Caco-2 (cell line): ENCODE results near the gene YPEL3. TPM values are rescaled to one million over a fixed set of nuclear protein-coding genes. Genes with fewer than 3 reads are reported as not detected.
A peak's percentile ranks its signal among the peaks of the same experiment; 100 is the strongest.

Source experiments
- BruUV-seq: library from RNA; stranded (reverse); fragments of 400-500 nt; replicated peaks from 2 replicates; lab custom pipeline; 2021; lab: Mats Ljungman, UMichigan
- CTCF ChIA-PET: fragments of 300-600 bp; sonication (Branson Sonifier 250); formaldehyde crosslinking; loops from one replicate; lab custom pipeline; 2022; ENCODE audit warnings: antibody characterized with exemption; lab: Charles Lee
- POLR2A ChIA-PET: fragments of 300-600 bp; sonication (Branson Sonifier 250); formaldehyde crosslinking; loops from one replicate; lab custom pipeline; 2022; ENCODE audit warnings: antibody characterized with exemption; lab: Charles Lee
- DNase-seq, 2 experiments: peaks; one replicate each; pipeline versions ENCODE4 v3.0.0 to v3.0.0-alpha.2; 2020 to 2022
- H3K27me3 ChIP-seq: replicated peaks from 2 replicates; pipeline ENCODE4 v1.6.0; 2011; ENCODE audit warnings: low read length; ENCODE audit not compliant: control insufficient read depth, insufficient read depth
- H3K36me3 ChIP-seq: 2 replicates; pipeline ENCODE4 v1.5.1; 2011; ENCODE audit warnings: low read length; ENCODE audit not compliant: control insufficient read depth, insufficient read depth
- H3K4me1 ChIP-seq: fragments of 250-450 bp; sonication (Bioruptor Pico); 2 replicates; pipeline ENCODE4 v1.5.1; 2020; ENCODE audit warnings: mild to moderate bottlenecking
- H3K4me3 ChIP-seq: 2 replicates; pipeline ENCODE4 v1.5.1; 2011; ENCODE audit warnings: low read depth, mild to moderate bottlenecking, control low read depth, low read length
- H3K9me3 ChIP-seq: fragments of 250-450 bp; sonication (Bioruptor Pico); 2 replicates; pipeline ENCODE4 v1.5.1; 2020; ENCODE audit warnings: mild to moderate bottlenecking, moderate library complexity
- H3K27ac Mint-ChIP-seq: one replicate; pipeline ENCODE4 v1.8.0; 2022; ENCODE audit warnings: mixed read lengths; ENCODE audit not compliant: unreplicated experiment
- H3K27me3 Mint-ChIP-seq: one replicate; pipeline ENCODE4 v1.8.0; 2022; ENCODE audit warnings: mixed read lengths; ENCODE audit not compliant: insufficient read depth, unreplicated experiment
- H3K36me3 Mint-ChIP-seq: one replicate; pipeline ENCODE4 v1.8.0; 2022; ENCODE audit warnings: mild to moderate bottlenecking, mixed read lengths; ENCODE audit not compliant: insufficient read depth, unreplicated experiment
- H3K4me1 Mint-ChIP-seq: one replicate; pipeline ENCODE4 v1.8.0; 2022; ENCODE audit warnings: low read depth, mixed read lengths; ENCODE audit not compliant: unreplicated experiment
- H3K4me3 Mint-ChIP-seq: one replicate; pipeline ENCODE4 v1.8.0; 2022; ENCODE audit warnings: mild to moderate bottlenecking, moderate library complexity, mixed read lengths; ENCODE audit not compliant: unreplicated experiment
- H3K9me3 Mint-ChIP-seq: one replicate; pipeline ENCODE4 v1.8.0; 2022; ENCODE audit warnings: mixed read lengths; ENCODE audit not compliant: unreplicated experiment
- CTCF ChIP-seq, 2 experiments: fragments of 200-600 bp in 1 of 2; IDR thresholded peaks; 1 replicate in 1 of 2; 2 replicates in 1 of 2; pipeline versions ENCODE4 v1.5.1 to v1.8.0; 2011 to 2022; ENCODE audit warnings: antibody characterized with exemption in 1 of 2, control low read depth in 1 of 2, inconsistent platforms in 1 of 2, low read depth in 1 of 2, low read length in 1 of 2, mild to moderate bottlenecking in 1 of 2, moderate library complexity in 1 of 2; ENCODE audit not compliant: insufficient read depth in 1 of 2, severe bottlenecking in 1 of 2, unreplicated experiment in 1 of 2
- intact Hi-C: fragments of 100-400 bp; cut with micrococcal nuclease; formaldehyde crosslinking; loops from one replicate; pipeline ENCODE4 v1.10.0; 2022; ENCODE audit not compliant: unreplicated experiment
- total RNA-seq: library from RNA; stranded (reverse); gene quantifications from 2 replicates; pipeline ENCODE4 v1.2.3, GENCODE V29; 2022

The YPEL3 gene
- total RNA-seq, 1 experiment from 2014 or later: 26.3 TPM

- Histone ChIP-seq H3K9me3 (no peaks in the 10 kb centered on the region), H3K4me3 (no peak overlapping the region), H3K36me3 (peaks cover 15% of the 10 kb centered on the region), H3K27me3 (no peaks in the 10 kb centered on the region), H3K4me1 (peaks cover 4% of the 10 kb centered on the region; the same call in 1 of the 2 replicates)
- H3K4me1 Mint-ChIP-seq: peaks cover 13% of the 10 kb centered on the region
- no peak overlapping the region for H3K4me3 Mint-ChIP-seq
- peaks cover 81% of the 10 kb centered on the region for H3K36me3 Mint-ChIP-seq
- peak; percentile 48 to 60 for TF ChIP-seq CTCF (IDR thresholded peaks at IDR 0.05; ENCODE audit: insufficient read depth in 1 of 2, low read depth in 1 of 2, low read length in 1 of 2, severe bottlenecking in 1 of 2, unreplicated experiment in 1 of 2)
- DNase-seq: peak in 1 of 2 experiments; percentile 65
- intact Hi-C loops: loop anchor here (5.0 to 10.0 kb wide), 2 partner anchors 336 to 1097 kb away; partner anchors contain the start of genes SPNS1 and ZNF771
- POLR2A ChIA-PET: no interaction called here
- no peaks in the 10 kb centered on the region for H3K9me3 Mint-ChIP-seq
- BruUV-seq: no TSS peak
- H3K27ac Mint-ChIP-seq: no peak overlapping the region
- no peaks in the 10 kb centered on the region for H3K27me3 Mint-ChIP-seq
- CTCF ChIA-PET: no interaction called here
These were observed 27.0 kb downstream of the YPEL3 start for GRCh38 chr16:30068750-30069610.

- DNase-seq: no peak
- Mint-ChIP-seq H3K36me3 (peaks cover 84% of the 10 kb centered on the region), H3K27me3 (no peaks in the 10 kb centered on the region), H3K9me3 (no peaks in the 10 kb centered on the region), H3K27ac (no peak overlapping the region), H3K4me1 (peaks cover 19% of the 10 kb centered on the region), H3K4me3 (no peak overlapping the region)
- CTCF ChIA-PET: no interaction called here
- TF ChIP-seq CTCF (IDR thresholded peaks at IDR 0.05; ENCODE audit: insufficient read depth in 1 of 2, low read depth in 1 of 2, low read length in 1 of 2, severe bottlenecking in 1 of 2, unreplicated experiment in 1 of 2): no peak
- H3K4me3 ChIP-seq: no peak overlapping the region
- peaks cover 8% of the 10 kb centered on the region; the same call in 1 of the 2 replicates for H3K4me1 ChIP-seq
- H3K27me3 ChIP-seq: no peaks in the 10 kb centered on the region
- intact Hi-C loops: loop anchor here (5.0 to 10.0 kb wide), 2 partner anchors 336 to 1096 kb away; partner anchors contain the start of genes SPNS1 and ZNF771
- POLR2A ChIA-PET: no interaction called here
- no TSS peak for BruUV-seq
- H3K9me3 ChIP-seq: no peaks in the 10 kb centered on the region
- H3K36me3 ChIP-seq: peaks cover 15% of the 10 kb centered on the region
These were observed 27.7 kb downstream of the YPEL3 start for GRCh38 chr16:30068333-30068732.

GRCh38 chr16:30067584-30067916 is 28.5 kb downstream of the YPEL3 start:
- peaks cover 8% of the 10 kb centered on the region; the same call in 1 of the 2 replicates for H3K4me1 ChIP-seq
- intact Hi-C loops: loop anchor here (5.0 to 10.0 kb wide), 2 partner anchors 337 to 1095 kb away; partner anchors contain the start of genes SPNS1 and ZNF771
- CTCF ChIA-PET: no interaction called here
- DNase-seq: no peak
- no peaks in the 10 kb centered on the region for H3K27me3 Mint-ChIP-seq
- POLR2A ChIA-PET: no interaction called here
- peaks cover 15% of the 10 kb centered on the region for H3K36me3 ChIP-seq
- peaks cover 19% of the 10 kb centered on the region for H3K4me1 Mint-ChIP-seq
- peak overlapping the region; percentile 98 for H3K4me3 ChIP-seq
- H3K9me3 ChIP-seq: no peaks in the 10 kb centered on the region
- no peaks in the 10 kb centered on the region for H3K9me3 Mint-ChIP-seq
- H3K36me3 Mint-ChIP-seq: peaks cover 84% of the 10 kb centered on the region
- no peaks in the 10 kb centered on the region for H3K27me3 ChIP-seq
- no peak for TF ChIP-seq CTCF (IDR thresholded peaks at IDR 0.05; ENCODE audit: insufficient read depth in 1 of 2, low read depth in 1 of 2, low read length in 1 of 2, severe bottlenecking in 1 of 2, unreplicated experiment in 1 of 2)
- no TSS peak for BruUV-seq
- H3K4me3 Mint-ChIP-seq: peak overlapping the region; percentile 95
- no peak overlapping the region for H3K27ac Mint-ChIP-seq
